Measurements from ENCODE around the gene MAP2K5.

The MAP2K5 gene

GRCh38 chr15:67781061-67781460, 238.6 kb downstream of the MAP2K5 start:
- in situ Hi-C loops (cut with MboI; ENCODE audit: low pct_unique_long_range_greater_than_20kb, low sequenced_read_pairs, unreplicated experiment): no loop called here
- DNase-seq (ENCODE audit: low spot score): no peak
- TF ChIP-seq CTCF (IDR thresholded peaks at IDR 0.05; ENCODE audit: extremely low read depth, insufficient read depth, missing control alignments): no peak

GRCh38 chr15:67781907-67782690, 239.6 kb downstream of the MAP2K5 start:
- no peak for DNase-seq (ENCODE audit: low spot score)
- TF ChIP-seq CTCF (IDR thresholded peaks at IDR 0.05; ENCODE audit: extremely low read depth, insufficient read depth, missing control alignments): no peak
- in situ Hi-C loops (cut with MboI; ENCODE audit: low pct_unique_long_range_greater_than_20kb, low sequenced_read_pairs, unreplicated experiment): no loop called here

GRCh38 chr15:67782691-67782991, 240.1 kb downstream of the MAP2K5 start:
- no peak for DNase-seq (ENCODE audit: low spot score)
- no peak for TF ChIP-seq CTCF (IDR thresholded peaks at IDR 0.05; ENCODE audit: extremely low read depth, insufficient read depth, missing control alignments)
- in situ Hi-C loops (cut with MboI; ENCODE audit: low pct_unique_long_range_greater_than_20kb, low sequenced_read_pairs, unreplicated experiment): no loop called here

GRCh38 chr15:67783303-67783702, 240.8 kb downstream of the MAP2K5 start:
- peak; percentile 50 for TF ChIP-seq CTCF (IDR thresholded peaks at IDR 0.05; ENCODE audit: extremely low read depth, insufficient read depth, missing control alignments)
- DNase-seq (ENCODE audit: low spot score): peak; percentile 37
- in situ Hi-C loops (cut with MboI; ENCODE audit: low pct_unique_long_range_greater_than_20kb, low sequenced_read_pairs, unreplicated experiment): no loop called here

- peak; percentile 60 for DNase-seq (ENCODE audit: low spot score)
- TF ChIP-seq CTCF (IDR thresholded peaks at IDR 0.05; ENCODE audit: extremely low read depth, insufficient read depth, missing control alignments): no peak
- in situ Hi-C loops (cut with MboI; ENCODE audit: low pct_unique_long_range_greater_than_20kb, low sequenced_read_pairs, unreplicated experiment): no loop called here
These were observed 241.7 kb downstream of the MAP2K5 start for GRCh38 chr15:67784090-67784781.

GRCh38 chr15:67784856-67785430, 242.4 kb downstream of the MAP2K5 start:
- in situ Hi-C loops (cut with MboI; ENCODE audit: low pct_unique_long_range_greater_than_20kb, low sequenced_read_pairs, unreplicated experiment): no loop called here
- no peak for DNase-seq (ENCODE audit: low spot score)
- no peak for TF ChIP-seq CTCF (IDR thresholded peaks at IDR 0.05; ENCODE audit: extremely low read depth, insufficient read depth, missing control alignments)

Measured in GM13977 (cell line).